ENCODE results near the gene PTPRR.
"Not testable (repeated sequence)": the region's sequence is repeated elsewhere in the genome, so short reads cannot be mapped to it uniquely, and the experiment has no call there.

PTPRR gene

GRCh38 chr12:70754330-70754741 lies 166.2 kb downstream of the PTPRR start:
- Histone ChIP-seq H3K36me3 (ENCODE audit: control insufficient read depth, insufficient read depth, low read length) (no peaks in the 10 kb centered on the region), H3K9ac (ENCODE audit: low read depth, low read length) (no peak overlapping the region), H3K4me3 (ENCODE audit: low read depth, low read length) (no peak overlapping the region), H3K4me1 (ENCODE audit: control insufficient read depth, insufficient read depth, low read length) (peaks cover 31% of the 10 kb centered on the region), H3K9me3 (ENCODE audit: control insufficient read depth, insufficient read depth, low read length) (no peaks in the 10 kb centered on the region), H3K27me3 (ENCODE audit: control insufficient read depth, insufficient read depth, low read length) (no peaks in the 10 kb centered on the region)

- Histone ChIP-seq H3K4me1 (ENCODE audit: control insufficient read depth, insufficient read depth, low read length) (peaks cover 22% of the 10 kb centered on the region), H3K9me3 (ENCODE audit: control insufficient read depth, insufficient read depth, low read length) (no peaks in the 10 kb centered on the region), H3K27me3 (ENCODE audit: control insufficient read depth, insufficient read depth, low read length) (no peaks in the 10 kb centered on the region), H3K36me3 (ENCODE audit: control insufficient read depth, insufficient read depth, low read length) (no peaks in the 10 kb centered on the region), H3K4me3 (ENCODE audit: low read depth, low read length) (no peak overlapping the region), H3K9ac (ENCODE audit: low read depth, low read length) (no peak overlapping the region)
Measured at GRCh38 chr12:70752327-70752726, 168.2 kb downstream of the PTPRR start.

GRCh38 chr12:70749931-70750330 lies 170.6 kb downstream of the PTPRR start:
- no peak overlapping the region for H3K9ac ChIP-seq (ENCODE audit: low read depth, low read length)
- H3K9me3 ChIP-seq (ENCODE audit: control insufficient read depth, insufficient read depth, low read length), result no peaks in the 10 kb centered on the region
- no peaks in the 10 kb centered on the region for H3K36me3 ChIP-seq (ENCODE audit: control insufficient read depth, insufficient read depth, low read length)

GRCh38 chr12:70748809-70749208 lies 171.7 kb downstream of the PTPRR start:
- Histone ChIP-seq H3K27me3 (ENCODE audit: control insufficient read depth, insufficient read depth, low read length) (no peaks in the 10 kb centered on the region), H3K9me3 (ENCODE audit: control insufficient read depth, insufficient read depth, low read length) (no peaks in the 10 kb centered on the region), H3K4me1 (ENCODE audit: control insufficient read depth, insufficient read depth, low read length) (peaks cover 4% of the 10 kb centered on the region), H3K4me3 (ENCODE audit: low read depth, low read length) (no peak overlapping the region), H3K9ac (ENCODE audit: low read depth, low read length) (no peak overlapping the region), H3K36me3 (ENCODE audit: control insufficient read depth, insufficient read depth, low read length) (no peaks in the 10 kb centered on the region)

More at GRCh38 chr12:70749931-70750330, 170.6 kb downstream of the PTPRR start:
- Histone ChIP-seq H3K27me3 (ENCODE audit: control insufficient read depth, insufficient read depth, low read length) (no peaks in the 10 kb centered on the region), H3K4me3 (ENCODE audit: low read depth, low read length) (no peak overlapping the region), H3K4me1 (ENCODE audit: control insufficient read depth, insufficient read depth, low read length) (peaks cover 4% of the 10 kb centered on the region)

GRCh38 chr12:70747445-70748260 lies 172.9 kb downstream of the PTPRR start:
- H3K4me3 ChIP-seq (ENCODE audit: low read depth, low read length), result no peak overlapping the region
- no peaks in the 10 kb centered on the region for H3K9me3 ChIP-seq (ENCODE audit: control insufficient read depth, insufficient read depth, low read length)
- H3K4me1 ChIP-seq (ENCODE audit: control insufficient read depth, insufficient read depth, low read length), result peaks cover 4% of the 10 kb centered on the region
- no peaks in the 10 kb centered on the region for H3K27me3 ChIP-seq (ENCODE audit: control insufficient read depth, insufficient read depth, low read length)
- H3K9ac ChIP-seq (ENCODE audit: low read depth, low read length), result no peak overlapping the region
- H3K36me3 ChIP-seq (ENCODE audit: control insufficient read depth, insufficient read depth, low read length), result no peaks in the 10 kb centered on the region

- Histone ChIP-seq H3K9ac (ENCODE audit: low read depth, low read length) (no peak overlapping the region), H3K9me3 (ENCODE audit: control insufficient read depth, insufficient read depth, low read length) (no peaks in the 10 kb centered on the region), H3K4me1 (ENCODE audit: control insufficient read depth, insufficient read depth, low read length) (no peaks in the 10 kb centered on the region), H3K4me3 (ENCODE audit: low read depth, low read length) (no peak overlapping the region), H3K27me3 (ENCODE audit: control insufficient read depth, insufficient read depth, low read length) (no peaks in the 10 kb centered on the region), H3K36me3 (ENCODE audit: control insufficient read depth, insufficient read depth, low read length) (no peaks in the 10 kb centered on the region)
Measured at GRCh38 chr12:70745048-70745447, 175.5 kb downstream of the PTPRR start.

- Histone ChIP-seq H3K9ac (ENCODE audit: low read depth, low read length) (no peak overlapping the region), H3K27me3 (ENCODE audit: control insufficient read depth, insufficient read depth, low read length) (no peaks in the 10 kb centered on the region), H3K9me3 (ENCODE audit: control insufficient read depth, insufficient read depth, low read length) (no peaks in the 10 kb centered on the region), H3K36me3 (ENCODE audit: control insufficient read depth, insufficient read depth, low read length) (no peaks in the 10 kb centered on the region), H3K4me3 (ENCODE audit: low read depth, low read length) (no peak overlapping the region), H3K4me1 (ENCODE audit: control insufficient read depth, insufficient read depth, low read length) (no peaks in the 10 kb centered on the region)
Measured at GRCh38 chr12:70744178-70744577, 176.4 kb downstream of the PTPRR start.

- H3K27me3 ChIP-seq (ENCODE audit: control insufficient read depth, insufficient read depth, low read length), result no peaks in the 10 kb centered on the region
- H3K9ac ChIP-seq (ENCODE audit: low read depth, low read length), result no peak overlapping the region
- no peak overlapping the region for H3K4me3 ChIP-seq (ENCODE audit: low read depth, low read length)
- no peaks in the 10 kb centered on the region for H3K9me3 ChIP-seq (ENCODE audit: control insufficient read depth, insufficient read depth, low read length)
- no peaks in the 10 kb centered on the region for H3K4me1 ChIP-seq (ENCODE audit: control insufficient read depth, insufficient read depth, low read length)
- no peaks in the 10 kb centered on the region for H3K36me3 ChIP-seq (ENCODE audit: control insufficient read depth, insufficient read depth, low read length)
Measured at GRCh38 chr12:70741256-70741655, 179.3 kb downstream of the PTPRR start.

GRCh38 chr12:70739756-70740155 lies 180.8 kb downstream of the PTPRR start:
- no peaks in the 10 kb centered on the region for H3K9me3 ChIP-seq (ENCODE audit: control insufficient read depth, insufficient read depth, low read length)
- no peaks in the 10 kb centered on the region for H3K36me3 ChIP-seq (ENCODE audit: control insufficient read depth, insufficient read depth, low read length)
- no peaks in the 10 kb centered on the region for H3K4me1 ChIP-seq (ENCODE audit: control insufficient read depth, insufficient read depth, low read length)
- H3K9ac ChIP-seq (ENCODE audit: low read depth, low read length), result no peak overlapping the region
- no peak overlapping the region for H3K4me3 ChIP-seq (ENCODE audit: low read depth, low read length)
- no peaks in the 10 kb centered on the region for H3K27me3 ChIP-seq (ENCODE audit: control insufficient read depth, insufficient read depth, low read length)

- Histone ChIP-seq H3K27me3 (ENCODE audit: control insufficient read depth, insufficient read depth, low read length) (no peaks in the 10 kb centered on the region), H3K4me1 (ENCODE audit: control insufficient read depth, insufficient read depth, low read length) (no peaks in the 10 kb centered on the region), H3K9me3 (ENCODE audit: control insufficient read depth, insufficient read depth, low read length) (no peaks in the 10 kb centered on the region), H3K4me3 (ENCODE audit: low read depth, low read length) (no peak overlapping the region), H3K9ac (ENCODE audit: low read depth, low read length) (no peak overlapping the region), H3K36me3 (ENCODE audit: control insufficient read depth, insufficient read depth, low read length) (no peaks in the 10 kb centered on the region)
Measured at GRCh38 chr12:70736351-70737133, 184.0 kb downstream of the PTPRR start.

- not testable (repeated sequence) for H3K27me3 ChIP-seq (ENCODE audit: control insufficient read depth, insufficient read depth, low read length); H3K9ac ChIP-seq (ENCODE audit: low read depth, low read length); H3K4me3 ChIP-seq (ENCODE audit: low read depth, low read length); H3K4me1 ChIP-seq (ENCODE audit: control insufficient read depth, insufficient read depth, low read length); H3K9me3 ChIP-seq (ENCODE audit: control insufficient read depth, insufficient read depth, low read length); H3K36me3 ChIP-seq (ENCODE audit: control insufficient read depth, insufficient read depth, low read length)
Measured at GRCh38 chr12:70735197-70735596, 185.3 kb downstream of the PTPRR start.

GRCh38 chr12:70733385-70733784 lies 187.2 kb downstream of the PTPRR start:
- H3K27me3 ChIP-seq (ENCODE audit: control insufficient read depth, insufficient read depth, low read length), result no peaks in the 10 kb centered on the region
- no peaks in the 10 kb centered on the region for H3K36me3 ChIP-seq (ENCODE audit: control insufficient read depth, insufficient read depth, low read length)
- H3K9ac ChIP-seq (ENCODE audit: low read depth, low read length), result no peak overlapping the region
- H3K4me1 ChIP-seq (ENCODE audit: control insufficient read depth, insufficient read depth, low read length), result no peaks in the 10 kb centered on the region
- no peaks in the 10 kb centered on the region for H3K9me3 ChIP-seq (ENCODE audit: control insufficient read depth, insufficient read depth, low read length)
- H3K4me3 ChIP-seq (ENCODE audit: low read depth, low read length), result no peak overlapping the region

Data from iPS-15b (cell line).